Progenitor cell of endocrine pancreas (in vitro differentiated cells): Measurements from ENCODE around the gene ANKRD62. TPM values are rescaled to one million over a fixed set of nuclear protein-coding genes. Genes with fewer than 3 reads are reported as not detected.
"Not testable (repeated sequence)": the region's sequence is repeated elsewhere in the genome, so short reads cannot be mapped to it uniquely, and the experiment has no call there.

Source experiments
- DNase-seq: peaks from one replicate; pipeline ENCODE4 v3.0.0; 2021; ENCODE audit warnings: low spot score; ENCODE audit not compliant: unreplicated experiment
- H3K27ac Mint-ChIP-seq: 2 replicates; pipeline ENCODE4 v1.8.0; 2021; ENCODE audit warnings: mild to moderate bottlenecking, moderate library complexity, mixed read lengths
- H3K27me3 Mint-ChIP-seq: 2 replicates; pipeline ENCODE4 v1.8.0; 2021; ENCODE audit warnings: mixed read lengths
- H3K36me3 Mint-ChIP-seq: 2 replicates; pipeline ENCODE4 v1.8.0; 2022; ENCODE audit warnings: mixed read lengths; ENCODE audit not compliant: insufficient read depth
- H3K4me1 Mint-ChIP-seq: 2 replicates; pipeline ENCODE4 v1.8.0; 2021; ENCODE audit warnings: low read depth, mixed read lengths
- H3K4me3 Mint-ChIP-seq: 2 replicates; pipeline ENCODE4 v1.8.0; 2021; ENCODE audit warnings: low read depth, mild to moderate bottlenecking, moderate library complexity, mixed read lengths
- H3K9me3 Mint-ChIP-seq: 2 replicates; pipeline ENCODE4 v1.8.0; 2021; ENCODE audit warnings: low read depth, mixed read lengths
- total RNA-seq: library from RNA; stranded (reverse); gene quantifications from 2 replicates; pipeline ENCODE4 v1.2.1, GENCODE V29; 2021
- TF ChIP-seq, protein P1 (sequence below): fragments of 200-600 bp; sonication (generic); IDR thresholded peaks from one replicate; pipeline ENCODE4 v1.5.0; 2021; ENCODE audit warnings: antibody characterized with exemption, mild to moderate bottlenecking; ENCODE audit not compliant: unreplicated experiment

ANKRD62 gene
- total RNA-seq, 1 donor from 2014 or later, result not detected

DNA sequence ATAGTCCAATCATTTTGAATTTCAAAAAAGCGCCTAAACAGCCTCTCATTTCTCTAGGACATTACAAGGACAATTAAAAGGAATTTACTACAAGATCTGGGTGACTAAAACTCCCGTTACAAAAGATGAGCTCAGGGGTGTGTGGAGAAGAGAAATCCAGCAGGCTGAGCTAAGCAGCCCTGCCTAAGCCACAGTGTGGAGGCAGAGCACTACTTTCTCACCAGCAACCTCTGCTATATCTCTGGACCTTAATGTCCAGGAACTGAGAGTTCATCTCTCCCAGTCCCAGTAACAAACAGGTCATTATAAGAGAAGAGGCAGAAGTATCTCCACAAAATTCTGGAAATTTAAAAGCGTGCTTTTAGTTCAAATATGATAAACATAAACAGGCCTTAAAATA, 18.9 kb upstream of the ANKRD62 start:
- H3K27me3 Mint-ChIP-seq, result peaks cover 21% of the 10 kb centered on the region
- H3K36me3 Mint-ChIP-seq, result no peaks in the 10 kb centered on the region
- H3K4me3 Mint-ChIP-seq, result no peak overlapping the region
- H3K27ac Mint-ChIP-seq, result no peak overlapping the region
- no peaks in the 10 kb centered on the region for H3K4me1 Mint-ChIP-seq
- TF ChIP-seq, protein P1, sequence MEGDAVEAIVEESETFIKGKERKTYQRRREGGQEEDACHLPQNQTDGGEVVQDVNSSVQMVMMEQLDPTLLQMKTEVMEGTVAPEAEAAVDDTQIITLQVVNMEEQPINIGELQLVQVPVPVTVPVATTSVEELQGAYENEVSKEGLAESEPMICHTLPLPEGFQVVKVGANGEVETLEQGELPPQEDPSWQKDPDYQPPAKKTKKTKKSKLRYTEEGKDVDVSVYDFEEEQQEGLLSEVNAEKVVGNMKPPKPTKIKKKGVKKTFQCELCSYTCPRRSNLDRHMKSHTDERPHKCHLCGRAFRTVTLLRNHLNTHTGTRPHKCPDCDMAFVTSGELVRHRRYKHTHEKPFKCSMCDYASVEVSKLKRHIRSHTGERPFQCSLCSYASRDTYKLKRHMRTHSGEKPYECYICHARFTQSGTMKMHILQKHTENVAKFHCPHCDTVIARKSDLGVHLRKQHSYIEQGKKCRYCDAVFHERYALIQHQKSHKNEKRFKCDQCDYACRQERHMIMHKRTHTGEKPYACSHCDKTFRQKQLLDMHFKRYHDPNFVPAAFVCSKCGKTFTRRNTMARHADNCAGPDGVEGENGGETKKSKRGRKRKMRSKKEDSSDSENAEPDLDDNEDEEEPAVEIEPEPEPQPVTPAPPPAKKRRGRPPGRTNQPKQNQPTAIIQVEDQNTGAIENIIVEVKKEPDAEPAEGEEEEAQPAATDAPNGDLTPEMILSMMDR, result no peak
- H3K9me3 Mint-ChIP-seq, result no peaks in the 10 kb centered on the region
- DNase-seq, result no peak

DNA sequence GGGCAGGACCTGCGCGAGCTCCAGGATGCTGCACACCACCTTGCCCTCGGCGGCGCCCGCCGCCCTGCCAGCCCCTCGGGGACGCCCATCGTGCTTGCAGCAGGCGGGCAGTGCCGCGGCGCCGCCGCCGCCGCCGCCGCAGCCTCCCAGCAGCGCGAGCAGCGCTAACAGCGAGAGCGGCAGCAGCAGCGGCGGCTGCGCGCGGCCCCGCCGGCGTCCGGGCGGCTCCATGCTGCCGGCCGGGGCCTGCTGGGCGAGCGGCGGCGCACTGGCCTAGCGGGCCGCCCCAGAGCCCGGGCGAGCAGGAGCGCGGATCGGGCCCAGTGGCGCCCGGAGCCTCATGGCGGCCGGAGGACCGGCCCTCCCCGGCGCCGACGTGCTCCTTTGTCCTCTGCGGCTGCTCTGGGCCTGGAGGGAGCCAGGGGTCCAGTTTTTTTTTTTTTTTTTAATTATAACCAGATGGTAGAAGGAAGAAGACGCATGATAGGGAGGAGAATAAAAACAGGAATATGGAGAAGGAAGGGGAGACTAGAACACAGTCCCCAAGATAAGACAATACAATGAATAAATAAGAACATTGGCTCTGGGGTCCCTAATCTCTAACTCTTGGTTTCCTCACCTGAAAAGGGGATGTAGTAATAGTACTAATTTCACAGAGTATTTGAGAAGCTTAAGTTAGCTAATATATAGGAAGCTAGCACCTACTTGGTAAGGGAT, 17.1 kb upstream of the ANKRD62 start:
- no peak overlapping the region for H3K27ac Mint-ChIP-seq
- no peaks in the 10 kb centered on the region for H3K36me3 Mint-ChIP-seq
- H3K4me1 Mint-ChIP-seq, result no peaks in the 10 kb centered on the region
- no peaks in the 10 kb centered on the region for H3K9me3 Mint-ChIP-seq
- peak overlapping the region; percentile 51 for H3K4me3 Mint-ChIP-seq
- TF ChIP-seq, protein P1, result no peak
- no peak for DNase-seq
- peaks cover 21% of the 10 kb centered on the region for H3K27me3 Mint-ChIP-seq

DNA sequence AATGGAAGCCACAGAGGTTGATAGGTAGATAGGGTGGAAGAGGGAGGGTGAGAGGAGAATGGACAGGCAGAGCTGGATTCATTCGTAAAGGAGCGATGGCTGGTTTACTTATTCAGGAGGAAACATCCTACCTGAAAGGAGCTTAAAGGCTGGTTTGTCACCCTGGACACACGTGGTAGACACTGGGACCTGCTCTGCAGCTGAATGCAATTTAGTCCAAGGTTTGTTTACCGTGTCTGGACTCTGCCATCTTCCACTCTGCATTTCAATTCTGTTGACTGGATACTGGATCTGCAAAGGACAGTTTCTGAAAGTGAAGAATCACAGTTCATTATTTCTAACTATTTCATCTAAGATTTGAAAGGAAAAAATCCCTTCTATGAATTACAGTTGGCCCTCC, 15.6 kb upstream of the ANKRD62 start:
- H3K36me3 Mint-ChIP-seq, H3K9me3 Mint-ChIP-seq, H3K27ac Mint-ChIP-seq, DNase-seq, H3K4me1 Mint-ChIP-seq, H3K4me3 Mint-ChIP-seq: not testable (repeated sequence)
- H3K27me3 Mint-ChIP-seq, result peaks cover 25% of the 10 kb centered on the region

DNA sequence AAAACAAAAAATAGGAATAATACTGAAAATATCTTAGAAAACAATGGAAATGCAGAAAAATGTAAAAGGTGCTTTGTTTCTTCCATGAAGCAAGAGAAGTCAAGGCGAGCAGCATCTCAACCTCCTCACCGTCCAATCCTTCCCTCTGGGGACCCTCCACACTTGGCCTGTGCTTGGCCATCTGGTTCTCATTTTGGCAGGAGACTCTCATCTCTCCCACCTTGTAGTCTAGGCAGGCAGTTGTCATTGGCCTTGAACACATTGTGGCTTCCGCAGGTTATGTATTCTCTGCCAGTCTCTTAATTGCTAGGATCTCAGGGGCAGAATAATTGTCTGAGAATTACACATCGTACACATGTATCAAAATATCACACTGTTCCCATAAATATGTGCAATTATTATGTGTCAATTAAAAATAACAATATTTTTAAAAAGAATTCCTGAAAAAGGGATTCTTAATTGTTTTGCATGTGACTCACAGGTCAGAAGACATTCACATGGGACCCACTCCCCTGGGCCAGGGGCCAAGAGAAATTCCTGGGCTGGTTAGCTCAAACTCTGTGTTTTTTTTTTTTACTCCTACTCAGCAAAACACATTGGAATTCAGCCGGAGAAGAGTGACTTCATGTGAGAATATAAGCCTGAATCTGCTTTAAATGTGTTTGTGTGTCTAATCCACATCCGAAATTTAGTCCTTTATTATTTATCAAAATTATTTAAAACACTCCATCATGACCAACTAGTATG, 14.0 kb upstream of the ANKRD62 start:
- TF ChIP-seq, protein P1, result no peak
- DNase-seq, result no peak
- no peak overlapping the region for H3K4me3 Mint-ChIP-seq
- H3K27ac Mint-ChIP-seq, result no peak overlapping the region
- no peaks in the 10 kb centered on the region for H3K9me3 Mint-ChIP-seq
- H3K4me1 Mint-ChIP-seq, result no peaks in the 10 kb centered on the region
- H3K36me3 Mint-ChIP-seq, result no peaks in the 10 kb centered on the region
- H3K27me3 Mint-ChIP-seq, result peaks cover 32% of the 10 kb centered on the region

DNA sequence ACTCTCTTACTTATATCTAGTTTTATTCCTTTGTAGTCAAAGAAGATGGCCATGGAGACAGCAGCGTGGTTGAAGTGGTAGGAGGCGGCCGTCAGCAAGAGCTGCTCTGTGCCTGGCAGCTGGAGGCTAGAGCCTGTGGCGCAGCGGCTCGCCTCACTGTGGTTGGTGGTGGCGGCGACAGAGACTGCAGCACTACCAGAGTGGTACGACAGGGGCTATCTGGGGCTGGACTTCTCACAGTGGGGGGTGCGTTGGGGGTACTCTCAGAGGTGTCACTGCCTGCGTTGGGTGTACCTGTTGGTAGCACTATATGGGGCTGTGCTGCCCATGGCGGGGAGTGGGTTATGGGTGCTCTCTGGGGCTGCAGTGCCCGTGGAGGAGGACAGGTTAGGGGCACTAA, 8.5 kb upstream of the ANKRD62 start:
- no peak overlapping the region for H3K4me3 Mint-ChIP-seq
- H3K27ac Mint-ChIP-seq, result no peak overlapping the region
- H3K27me3 Mint-ChIP-seq, result peaks cover 17% of the 10 kb centered on the region
- no peaks in the 10 kb centered on the region for H3K36me3 Mint-ChIP-seq
- H3K4me1 Mint-ChIP-seq, result no peaks in the 10 kb centered on the region
- no peaks in the 10 kb centered on the region for H3K9me3 Mint-ChIP-seq
- no peak for DNase-seq
- TF ChIP-seq, protein P1, result no peak
